Activated CD4-positive, alpha-beta T cell treated with anti-CD3 and anti-CD28 coated beads, Interleukin-2, amount 50 U/mL, for 1 hour (primary cell): ENCODE measurements around the gene IGFBP2.

ENCODE experiments used
- DNase-seq: peaks from one replicate; pipeline ENCODE4 v3.0.0-alpha.2; 2020

The IGFBP2 gene

GRCh38 chr2:216688731-216689340 lies 55.6 kb downstream of the IGFBP2 start:
- DNase-seq = no peak

- no peak for DNase-seq
Observed at GRCh38 chr2:216689397-216689796, 56.2 kb downstream of the IGFBP2 start.

DNA sequence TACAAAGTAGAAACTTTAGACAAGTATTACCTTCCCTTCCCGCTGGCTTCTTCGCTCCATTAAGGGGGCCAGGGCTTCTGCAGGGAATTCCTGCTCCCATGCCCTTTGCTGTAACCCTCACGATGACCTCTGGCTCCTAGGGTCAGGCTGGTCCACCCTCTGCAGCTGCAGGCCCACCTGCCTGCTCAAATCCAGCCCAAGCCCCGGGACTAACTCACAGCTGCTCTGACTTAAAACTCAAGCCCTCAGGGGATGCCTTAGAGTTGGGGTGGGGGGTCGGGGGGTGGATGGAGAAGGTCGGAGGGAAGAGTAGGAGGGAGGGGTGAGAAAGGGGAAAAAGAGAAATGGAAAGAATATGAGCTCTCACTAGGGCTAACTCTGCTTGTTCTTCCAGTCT lies 57.2 kb downstream of the IGFBP2 start:
- no peak for DNase-seq

DNA sequence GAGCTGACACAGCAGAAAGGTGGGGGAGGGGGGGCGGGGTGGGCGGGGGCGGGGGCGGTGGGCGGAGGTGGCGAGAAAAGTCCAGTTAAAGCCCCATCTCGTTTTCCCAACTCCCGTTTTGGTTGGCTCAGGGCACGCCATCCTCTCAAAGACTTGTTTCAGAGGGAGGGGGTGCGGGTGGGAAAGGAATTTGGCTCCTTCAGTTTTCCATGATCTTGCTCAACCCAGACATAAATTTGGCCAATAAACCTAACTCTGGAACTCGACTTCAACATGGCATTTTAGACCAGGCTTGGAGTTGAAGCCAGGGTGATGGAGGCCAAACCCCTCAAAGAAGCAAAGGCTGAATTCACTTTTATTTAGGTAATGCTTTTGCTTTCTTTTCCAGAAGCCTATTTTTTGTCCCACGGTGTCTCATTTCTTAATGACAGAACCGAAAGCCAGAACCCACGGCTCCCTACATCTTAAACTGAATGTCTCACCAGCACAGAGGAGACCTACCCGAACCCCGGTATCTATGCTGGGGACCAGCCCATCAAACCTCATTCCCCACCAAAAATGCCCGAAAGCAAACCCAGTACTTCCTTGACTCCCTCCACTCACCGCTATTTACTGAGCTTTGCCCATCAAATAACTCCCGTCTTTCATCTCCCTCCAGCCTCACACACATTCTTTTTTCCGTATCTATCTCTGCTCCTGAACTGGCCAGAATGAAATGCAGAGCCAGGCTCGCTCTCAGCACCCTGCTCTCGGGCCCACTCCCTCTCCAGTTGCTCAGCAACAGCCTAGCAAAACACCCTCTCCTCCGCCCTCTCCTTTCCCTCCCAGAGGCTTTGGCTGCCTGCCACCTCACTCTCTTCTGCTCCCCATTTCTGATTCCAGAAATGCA lies 57.9 kb downstream of the IGFBP2 start:
- DNase-seq = no peak

DNA sequence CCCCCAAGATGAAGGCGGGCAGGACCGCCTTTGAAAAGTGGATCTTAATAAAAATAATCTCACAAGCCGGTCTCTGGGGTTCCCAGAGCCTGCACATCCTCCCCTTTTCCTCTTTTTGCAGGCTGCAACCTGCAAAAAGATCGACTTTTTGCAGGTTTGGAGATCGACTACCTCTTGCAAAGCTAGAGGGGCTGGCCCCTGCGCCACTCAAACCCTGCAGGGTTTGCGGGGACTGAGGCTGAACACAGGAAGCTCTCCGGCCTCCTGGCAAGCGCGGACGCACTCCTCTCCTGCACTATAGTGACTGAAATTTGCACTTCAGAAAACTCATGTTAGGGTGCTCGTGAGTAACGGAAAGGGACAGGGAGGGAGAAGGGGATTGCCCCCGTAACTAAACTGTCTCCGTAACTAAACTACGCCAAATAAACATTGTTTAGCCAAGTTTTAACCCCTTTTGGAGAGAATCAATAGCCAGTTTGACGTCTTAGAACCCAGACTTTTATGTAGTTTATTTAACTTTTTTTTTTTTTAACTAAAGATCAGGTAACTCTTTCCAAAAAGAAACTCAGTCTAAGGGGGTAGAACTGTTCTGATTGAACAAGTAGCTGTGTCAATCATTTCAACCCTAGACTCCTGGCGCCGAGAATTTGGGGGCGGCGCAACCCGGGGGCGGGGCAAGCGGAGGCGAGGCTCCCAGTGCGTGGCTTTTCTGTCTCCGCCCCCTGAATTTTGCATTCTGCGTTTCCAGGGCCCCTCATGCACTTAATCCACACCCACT lies 59.6 kb downstream of the IGFBP2 start:
- DNase-seq = peak; percentile 47

GRCh38 chr2:216693414-216694080 lies 60.3 kb downstream of the IGFBP2 start:
- DNase-seq = no peak

GRCh38 chr2:216694082-216694825 lies 61.0 kb downstream of the IGFBP2 start:
- DNase-seq = peak; percentile 16

- no peak for DNase-seq
Observed at GRCh38 chr2:216694826-216695217, 61.6 kb downstream of the IGFBP2 start.

DNA sequence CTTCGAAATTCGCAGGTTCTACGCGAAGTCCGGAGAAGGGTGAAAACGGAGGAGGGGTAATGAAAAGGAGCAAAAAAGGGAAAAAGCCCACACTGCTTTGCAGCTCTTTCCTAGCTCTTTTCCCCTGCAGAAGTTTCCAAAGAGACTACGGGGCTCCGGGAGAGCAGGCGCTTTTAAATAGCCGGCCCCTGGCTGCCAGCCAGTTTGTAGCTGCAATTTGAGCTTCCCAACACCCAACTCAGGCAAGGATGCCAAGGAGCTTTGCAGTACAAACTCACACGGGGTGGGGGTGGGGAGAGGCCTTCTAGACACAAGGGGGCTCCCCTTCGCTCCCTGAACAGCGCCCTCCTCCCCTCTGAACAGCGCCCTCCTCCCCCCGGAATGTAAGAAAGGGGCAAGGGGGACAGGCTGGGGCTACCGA lies 62.2 kb downstream of the IGFBP2 start, which contains the start of gene IGFBP5:
Gene IGFBP5, minus strand, starts transcription at position 149 of the 421 bp plus-strand sequence. CDS start 774 bp downstream, outside the sequence.
- no peak for DNase-seq

- DNase-seq = no peak
Observed at GRCh38 chr2:216696321-216696720, 63.1 kb downstream of the IGFBP2 start.

DNA sequence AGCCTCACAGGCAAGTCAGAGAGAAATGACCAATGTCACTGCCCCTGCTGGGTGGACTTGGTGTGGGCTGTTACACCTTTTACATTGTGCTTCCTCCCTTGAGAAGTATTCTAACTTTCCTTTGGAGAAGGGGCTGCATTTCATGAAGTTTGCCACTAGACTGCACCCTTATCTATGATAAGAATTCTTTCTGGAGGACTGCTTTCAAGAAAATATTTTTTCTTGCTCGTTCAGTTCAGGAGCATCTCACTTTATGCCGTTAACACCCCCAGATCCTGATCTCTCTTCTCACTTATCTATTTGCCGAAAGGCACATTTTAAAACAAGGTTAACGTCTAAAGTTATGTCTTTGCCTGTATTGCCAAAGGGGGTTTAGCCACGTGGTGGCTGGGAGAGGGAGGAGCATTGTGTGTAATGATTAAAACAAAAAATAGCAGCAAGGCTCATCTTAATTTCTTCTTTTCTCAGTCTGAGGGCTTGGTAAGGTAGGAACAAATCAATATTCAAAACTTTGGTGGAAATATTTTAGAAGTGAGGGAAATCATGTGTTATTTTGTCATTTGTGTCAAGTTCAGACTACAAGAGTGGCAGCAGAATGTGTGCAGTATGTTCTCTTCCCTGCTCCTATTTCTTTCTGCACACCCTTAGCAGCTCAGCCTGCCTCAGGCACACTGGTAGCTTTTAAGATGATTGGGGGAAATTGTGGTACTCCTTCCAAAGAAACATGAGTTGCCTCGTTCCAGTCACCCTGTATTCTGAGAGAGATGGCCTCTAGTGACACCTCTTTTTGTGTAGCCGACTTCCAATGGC lies 63.7 kb downstream of the IGFBP2 start:
- DNase-seq = no peak

DNA sequence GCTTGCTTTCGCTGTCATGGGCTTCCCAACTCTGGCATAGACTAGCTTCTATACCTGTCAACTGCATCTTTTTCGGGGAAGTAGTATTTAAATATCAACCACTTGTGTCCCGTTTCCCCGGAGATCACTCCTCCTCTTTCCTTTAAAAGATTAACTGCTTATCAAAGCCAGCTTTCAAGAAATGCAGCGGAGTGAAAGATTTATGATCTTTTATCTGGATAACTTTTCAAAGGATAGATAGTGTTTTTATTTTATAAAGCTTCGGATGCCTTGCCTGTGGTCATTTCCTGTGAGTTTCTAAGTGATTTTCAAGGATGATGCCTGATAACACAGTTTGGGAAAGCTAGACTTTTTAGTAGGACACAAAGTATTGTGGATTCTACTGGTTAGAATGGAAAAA lies 65.1 kb downstream of the IGFBP2 start:
- no peak for DNase-seq

- no peak for DNase-seq
Observed at GRCh38 chr2:216698895-216699294, 65.7 kb downstream of the IGFBP2 start.

- no peak for DNase-seq
Observed at GRCh38 chr2:216700088-216700567, 66.9 kb downstream of the IGFBP2 start.

GRCh38 chr2:216700781-216701180 lies 67.6 kb downstream of the IGFBP2 start:
- no peak for DNase-seq

DNA sequence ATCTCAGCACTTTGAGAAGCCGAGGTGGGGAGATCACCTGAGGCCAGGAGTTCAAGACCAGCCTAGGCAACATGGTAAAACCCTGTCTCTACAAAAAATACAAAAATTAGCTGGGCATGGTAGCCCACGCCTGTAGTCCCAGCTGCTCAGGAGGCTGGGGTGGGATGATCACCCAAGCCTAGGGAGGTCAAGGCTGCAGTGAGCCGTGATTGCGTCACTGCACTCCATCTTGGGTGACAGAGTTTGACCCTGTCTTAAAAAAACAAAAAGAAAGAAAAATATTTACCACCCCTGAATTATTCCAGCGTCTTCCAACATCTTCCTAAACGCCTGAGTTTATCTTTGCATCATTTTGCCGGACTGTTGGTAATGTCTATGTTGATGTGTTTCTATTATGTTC lies 68.3 kb downstream of the IGFBP2 start:
- DNase-seq = no peak

- no peak for DNase-seq
Observed at GRCh38 chr2:216702756-216703155, 69.5 kb downstream of the IGFBP2 start.

- no peak for DNase-seq
Observed at GRCh38 chr2:216710551-216711301, 77.5 kb downstream of the IGFBP2 start.

DNA sequence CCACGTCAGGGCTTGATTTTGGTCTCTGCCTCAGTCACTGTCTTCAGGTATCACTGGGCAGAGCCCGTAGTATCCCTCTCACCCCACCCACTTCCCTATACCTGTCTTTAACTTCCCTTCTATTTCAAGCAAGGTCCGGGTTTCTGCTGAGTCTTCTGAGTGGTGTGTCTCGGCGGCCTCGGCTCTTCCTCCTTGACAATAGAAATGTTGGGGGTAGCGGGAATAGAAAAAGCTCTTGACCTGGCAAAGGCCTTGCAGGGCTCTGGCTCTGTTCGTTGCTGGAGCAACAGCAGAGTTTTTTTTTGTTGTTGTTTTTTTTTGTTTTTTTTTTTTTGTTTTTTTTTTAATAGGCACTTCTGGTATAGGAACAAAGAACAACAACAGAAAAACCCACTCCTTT lies 78.1 kb downstream of the IGFBP2 start:
- no peak for DNase-seq

DNA sequence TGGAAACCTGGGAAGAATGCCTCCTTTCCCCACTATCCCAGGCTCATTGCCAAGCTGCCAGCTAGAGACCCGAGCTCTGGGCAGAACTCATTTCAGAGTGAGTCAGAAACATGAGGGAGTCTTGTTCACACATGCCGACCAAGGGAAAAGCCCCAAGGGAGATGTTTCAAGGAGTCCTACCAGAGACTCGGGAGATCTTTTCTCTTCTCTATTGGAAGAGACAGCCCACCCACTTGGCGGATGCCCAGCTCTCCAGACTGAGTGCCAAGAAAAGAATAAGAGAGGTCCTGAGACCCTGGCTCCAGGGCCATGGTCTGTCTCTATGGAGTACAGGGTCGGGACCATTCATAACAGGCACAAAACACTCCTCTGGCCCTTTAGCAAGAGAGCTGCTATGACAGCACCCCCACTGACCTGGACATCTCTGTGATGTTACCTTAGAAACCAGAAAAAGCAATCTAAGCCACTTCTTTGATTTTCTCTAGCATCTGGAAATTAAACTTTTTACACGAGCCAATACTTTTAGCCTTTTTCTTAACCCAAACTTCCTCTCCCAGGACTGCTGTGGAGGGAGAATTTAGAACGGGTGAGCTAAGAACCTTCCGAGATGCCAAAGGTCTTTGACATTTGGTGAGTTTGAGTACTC lies 80.6 kb downstream of the IGFBP2 start:
- DNase-seq = no peak
